ENCODE results near the gene PPM1H. TPM values are rescaled to one million over a fixed set of nuclear protein-coding genes. Genes with fewer than 3 reads are reported as not detected.
"Not testable (repeated sequence)": the region's sequence is repeated elsewhere in the genome, so short reads cannot be mapped to it uniquely, and the experiment has no call there.

Gene PPM1H
- total RNA-seq, 1 donor from 2014 or later, result 15.7 TPM

DNA sequence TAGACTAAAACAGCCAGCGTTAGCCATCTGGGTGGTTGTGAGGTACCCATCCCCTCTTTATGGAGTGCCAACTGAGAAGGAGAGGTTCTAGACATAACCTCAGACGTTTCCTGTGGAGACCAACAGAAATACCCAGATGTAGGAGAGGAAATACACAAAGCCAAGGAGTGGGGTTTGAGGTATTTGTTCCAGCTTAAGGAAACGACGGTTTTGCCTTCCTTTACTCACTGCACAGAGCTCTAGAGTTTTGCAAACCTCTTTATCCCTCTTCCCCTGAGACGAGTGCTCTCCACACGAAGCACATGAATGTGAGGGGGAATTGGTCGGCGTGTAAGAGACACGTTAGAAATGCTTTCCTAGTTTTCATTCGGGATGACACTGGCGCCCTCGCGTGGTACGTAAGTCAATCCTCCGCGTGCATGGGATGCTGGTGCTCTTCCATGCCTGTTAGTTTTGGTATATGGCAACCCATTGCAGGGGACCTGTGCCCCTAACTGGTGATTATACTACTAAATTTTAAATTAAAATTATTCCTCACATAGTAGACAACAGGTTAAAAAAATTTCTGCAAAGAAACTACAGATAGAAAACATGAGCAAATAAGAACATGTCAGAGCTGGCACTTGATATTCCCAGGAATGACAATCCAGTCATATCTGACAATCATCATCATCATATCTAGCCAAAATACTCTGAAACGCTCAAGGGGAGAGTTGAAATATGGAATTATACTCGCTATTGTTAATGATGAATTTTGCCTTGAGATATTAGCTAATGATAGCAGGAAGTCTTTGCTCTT, 121.7 kb downstream of the PPM1H start:
- TF ChIP-seq, protein P1, sequence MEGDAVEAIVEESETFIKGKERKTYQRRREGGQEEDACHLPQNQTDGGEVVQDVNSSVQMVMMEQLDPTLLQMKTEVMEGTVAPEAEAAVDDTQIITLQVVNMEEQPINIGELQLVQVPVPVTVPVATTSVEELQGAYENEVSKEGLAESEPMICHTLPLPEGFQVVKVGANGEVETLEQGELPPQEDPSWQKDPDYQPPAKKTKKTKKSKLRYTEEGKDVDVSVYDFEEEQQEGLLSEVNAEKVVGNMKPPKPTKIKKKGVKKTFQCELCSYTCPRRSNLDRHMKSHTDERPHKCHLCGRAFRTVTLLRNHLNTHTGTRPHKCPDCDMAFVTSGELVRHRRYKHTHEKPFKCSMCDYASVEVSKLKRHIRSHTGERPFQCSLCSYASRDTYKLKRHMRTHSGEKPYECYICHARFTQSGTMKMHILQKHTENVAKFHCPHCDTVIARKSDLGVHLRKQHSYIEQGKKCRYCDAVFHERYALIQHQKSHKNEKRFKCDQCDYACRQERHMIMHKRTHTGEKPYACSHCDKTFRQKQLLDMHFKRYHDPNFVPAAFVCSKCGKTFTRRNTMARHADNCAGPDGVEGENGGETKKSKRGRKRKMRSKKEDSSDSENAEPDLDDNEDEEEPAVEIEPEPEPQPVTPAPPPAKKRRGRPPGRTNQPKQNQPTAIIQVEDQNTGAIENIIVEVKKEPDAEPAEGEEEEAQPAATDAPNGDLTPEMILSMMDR (IDR thresholded peaks at IDR 0.05; ENCODE audit: unreplicated experiment), result peak; percentile 37

DNA sequence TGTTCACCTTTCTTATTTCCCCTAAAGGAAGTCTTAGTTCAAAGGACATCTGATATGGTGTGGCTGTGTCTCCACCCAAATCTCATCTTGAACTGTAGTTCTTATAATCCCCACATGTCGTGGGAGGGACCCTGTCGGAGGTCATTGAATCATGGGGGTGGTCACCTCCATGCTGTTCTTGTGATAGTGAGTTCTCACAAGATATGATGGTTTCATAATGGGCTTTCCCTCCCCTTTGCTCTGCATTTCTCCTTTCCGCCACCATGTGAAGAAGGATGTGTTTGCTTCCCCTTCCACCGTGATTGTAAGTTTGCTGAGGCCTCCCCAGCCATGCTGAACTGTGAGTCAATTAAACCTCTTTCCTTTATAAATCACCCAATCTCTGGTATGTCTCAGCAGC, 123.5 kb downstream of the PPM1H start:
- not testable (repeated sequence) for H3K36me3 Mint-ChIP-seq; H3K9me3 Mint-ChIP-seq; H3K27me3 Mint-ChIP-seq (ENCODE audit: low read depth); H3K4me1 Mint-ChIP-seq; H3K27ac Mint-ChIP-seq; H3K4me3 Mint-ChIP-seq; DNase-seq (ENCODE audit: low spot score in 2 of 2, unreplicated experiment in 2 of 2)

More for the DNA sequence above, 121.7 kb downstream of the PPM1H start:
- H3K4me3 Mint-ChIP-seq, result no peak overlapping the region
- DNase-seq (ENCODE audit: low spot score in 2 of 2, unreplicated experiment in 2 of 2), result peak; percentile 38 to 58
- H3K4me1 Mint-ChIP-seq, result peaks cover 6% of the 10 kb centered on the region
- H3K27me3 Mint-ChIP-seq (ENCODE audit: low read depth), result no peaks in the 10 kb centered on the region
- H3K9me3 Mint-ChIP-seq, result no peaks in the 10 kb centered on the region
- H3K36me3 Mint-ChIP-seq, result no peaks in the 10 kb centered on the region
- no peak overlapping the region for H3K27ac Mint-ChIP-seq

DNA sequence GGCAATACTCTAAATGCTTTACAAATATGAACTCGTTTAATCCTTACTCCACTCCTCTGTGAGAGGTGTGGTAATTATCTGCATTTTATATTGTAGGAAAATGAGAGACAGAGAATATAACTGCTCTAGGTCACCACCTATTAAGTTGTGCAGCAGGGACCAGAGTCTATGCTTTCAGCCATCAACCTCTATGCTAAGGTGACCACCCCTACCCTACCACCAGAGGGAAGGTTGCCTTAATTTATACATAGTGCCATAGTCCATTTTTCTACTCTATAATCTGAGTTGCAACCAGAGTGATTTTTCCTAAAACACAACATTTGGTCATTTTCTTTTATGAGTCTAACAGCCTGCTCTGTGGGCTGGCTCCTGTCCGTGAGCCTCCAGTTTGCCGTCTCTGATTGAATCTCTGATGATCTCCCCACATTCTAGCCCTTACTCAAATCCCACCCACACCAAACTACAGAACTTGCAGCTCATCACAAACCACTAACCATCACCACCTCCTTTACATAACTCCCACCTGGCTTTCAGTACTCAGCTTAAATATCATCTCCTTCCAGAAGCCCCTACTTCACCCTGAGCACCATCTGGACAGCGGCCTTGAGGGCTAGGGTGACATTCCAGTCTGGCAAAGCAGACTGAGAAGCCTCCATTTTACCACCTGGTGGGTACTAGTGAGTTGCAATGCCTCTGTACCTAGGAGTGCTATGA, 126.6 kb downstream of the PPM1H start:
- H3K27me3 Mint-ChIP-seq (ENCODE audit: low read depth), result no peaks in the 10 kb centered on the region
- DNase-seq (ENCODE audit: low spot score in 2 of 2, unreplicated experiment in 2 of 2), result no peak
- H3K36me3 Mint-ChIP-seq, result no peaks in the 10 kb centered on the region
- H3K4me1 Mint-ChIP-seq, result peaks cover 4% of the 10 kb centered on the region
- no peak overlapping the region for H3K27ac Mint-ChIP-seq
- H3K9me3 Mint-ChIP-seq, result peaks cover 5% of the 10 kb centered on the region
- TF ChIP-seq, protein P1 (IDR thresholded peaks at IDR 0.05; ENCODE audit: unreplicated experiment), result no peak
- no peak overlapping the region for H3K4me3 Mint-ChIP-seq

DNA sequence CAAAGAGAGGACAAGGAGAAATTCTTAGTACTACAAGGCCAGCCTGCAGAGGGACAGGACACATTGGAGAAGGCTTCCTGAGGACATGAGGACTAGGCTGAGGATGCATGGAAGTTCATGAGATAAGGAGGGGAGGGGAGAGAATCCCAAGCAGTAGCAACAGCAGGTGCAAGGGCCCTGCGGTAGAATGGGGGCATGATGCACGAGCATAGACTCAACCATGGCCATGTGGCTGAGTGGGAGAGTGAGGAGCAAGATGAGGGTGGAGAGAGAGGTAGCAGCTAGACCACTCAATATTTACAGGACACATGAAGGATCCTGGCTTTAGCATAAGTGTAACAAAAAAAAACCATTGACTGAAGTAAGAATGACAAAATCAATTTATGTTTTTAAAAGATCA, 128.1 kb downstream of the PPM1H start:
- Mint-ChIP-seq H3K36me3 (no peaks in the 10 kb centered on the region), H3K4me3 (no peak overlapping the region), H3K27ac (no peak overlapping the region), H3K4me1 (peaks cover 4% of the 10 kb centered on the region), H3K27me3 (ENCODE audit: low read depth) (no peaks in the 10 kb centered on the region), H3K9me3 (peaks cover 5% of the 10 kb centered on the region)
- DNase-seq (ENCODE audit: low spot score in 2 of 2, unreplicated experiment in 2 of 2), result no peak
- TF ChIP-seq, protein P1 (IDR thresholded peaks at IDR 0.05; ENCODE audit: unreplicated experiment), result no peak

DNA sequence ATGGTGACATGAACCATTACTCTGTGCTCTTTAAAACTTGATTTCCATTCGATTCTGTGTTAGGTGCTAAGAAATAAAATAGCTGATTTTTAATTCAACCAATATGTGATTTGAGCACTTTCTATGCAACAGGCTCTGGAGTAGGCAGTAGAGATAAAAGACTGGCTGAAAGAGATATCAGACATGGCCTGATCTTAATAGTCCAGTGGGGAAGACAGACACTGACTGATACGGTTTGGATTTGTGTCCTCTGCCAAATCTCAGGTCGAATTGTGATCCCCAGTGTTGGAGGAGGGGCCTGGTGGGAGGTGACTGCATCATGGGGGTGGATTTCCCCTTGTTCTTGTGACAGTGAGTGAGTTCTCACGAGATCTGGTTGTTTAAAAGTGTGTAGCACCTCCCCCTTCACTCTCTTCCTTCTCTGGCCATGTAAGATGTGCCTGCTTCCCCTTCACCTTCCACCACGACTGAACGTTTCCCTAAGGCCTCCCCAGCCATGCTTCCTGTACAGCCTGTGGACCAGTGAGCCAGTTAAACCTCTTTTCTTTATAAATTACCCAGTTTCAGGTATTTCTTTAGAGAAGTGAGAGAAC, 128.6 kb downstream of the PPM1H start:
- Mint-ChIP-seq H3K27ac (no peak overlapping the region), H3K9me3 (peaks cover 5% of the 10 kb centered on the region), H3K4me1 (peaks cover 4% of the 10 kb centered on the region), H3K36me3 (no peaks in the 10 kb centered on the region), H3K27me3 (ENCODE audit: low read depth) (no peaks in the 10 kb centered on the region), H3K4me3 (no peak overlapping the region)
- TF ChIP-seq, protein P1 (IDR thresholded peaks at IDR 0.05; ENCODE audit: unreplicated experiment), result no peak
- DNase-seq (ENCODE audit: low spot score in 2 of 2, unreplicated experiment in 2 of 2), result no peak

DNA sequence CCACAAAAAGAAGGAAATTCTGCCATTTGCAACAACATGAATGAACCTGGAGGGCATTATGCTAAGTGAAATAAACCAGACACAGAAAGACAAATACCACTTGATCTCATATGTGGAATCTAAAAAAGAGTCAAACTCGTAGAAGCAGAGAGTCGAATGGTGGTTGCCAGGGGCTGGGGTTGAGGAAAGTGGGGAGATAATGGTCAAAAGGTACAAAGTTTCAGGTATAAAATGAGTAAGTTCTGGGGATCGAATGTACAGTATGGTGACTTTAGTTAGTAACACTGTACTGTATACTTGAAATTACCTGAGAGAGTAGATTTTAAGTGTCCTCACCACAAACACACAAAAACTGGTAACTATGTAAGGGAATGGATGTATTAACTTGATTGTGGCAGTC, 129.4 kb downstream of the PPM1H start:
- Mint-ChIP-seq H3K27ac (peak overlapping the region; percentile 10), H3K27me3 (ENCODE audit: low read depth) (no peaks in the 10 kb centered on the region), H3K9me3 (peaks cover 5% of the 10 kb centered on the region), H3K4me1 (peaks cover 4% of the 10 kb centered on the region), H3K4me3 (no peak overlapping the region), H3K36me3 (no peaks in the 10 kb centered on the region)
- no peak for DNase-seq (ENCODE audit: low spot score in 2 of 2, unreplicated experiment in 2 of 2)
- TF ChIP-seq, protein P1 (IDR thresholded peaks at IDR 0.05; ENCODE audit: unreplicated experiment), result no peak
